CD8-positive, alpha-beta memory T cell (primary cell): Measurements from ENCODE around the gene FAM180B. TPM values are rescaled to one million over a fixed set of nuclear protein-coding genes. Genes with fewer than 3 reads are reported as not detected.
"Not testable (repeated sequence)": the region's sequence is repeated elsewhere in the genome, so short reads cannot be mapped to it uniquely, and the experiment has no call there.

ENCODE experiments used
- CTCF ChIA-PET: fragments of 350-600 bp; sonication (Branson Sonifier 250); formaldehyde crosslinking; loops from one replicate; lab custom pipeline; 2021; ENCODE audit warnings: antibody characterized with exemption; lab: Charles Lee
- POLR2A ChIA-PET: fragments of 350-600 bp; sonication (Branson Sonifier 250); formaldehyde crosslinking; loops from one replicate; lab custom pipeline; 2021; ENCODE audit warnings: antibody characterized with exemption; lab: Charles Lee
- DNase-seq, 5 donors: peaks; one replicate each; pipeline versions ENCODE4 v3.0.0 to v3.0.0-alpha.2; 2020 to 2022; ENCODE audit warnings: mixed read lengths in 1 of 5
- H3K27ac ChIP-seq: one replicate; pipeline ENCODE4 v1.7.0; 2013; ENCODE audit warnings: low read depth, mild to moderate bottlenecking, low read length, moderate library complexity
- H3K27me3 ChIP-seq: 2 replicates; pipeline ENCODE4 v1.7.0; 2013; ENCODE audit warnings: low read length, mild to moderate bottlenecking; ENCODE audit not compliant: insufficient read depth, poor library complexity, severe bottlenecking
- H3K36me3 ChIP-seq: 2 replicates; pipeline ENCODE4 v1.7.0; 2013; ENCODE audit warnings: mild to moderate bottlenecking, low read length, moderate library complexity; ENCODE audit not compliant: insufficient read depth
- H3K4me1 ChIP-seq: 2 replicates; pipeline ENCODE4 v1.7.0; 2013; ENCODE audit warnings: mild to moderate bottlenecking, low read length, moderate library complexity; ENCODE audit not compliant: insufficient read depth
- H3K4me3 ChIP-seq: 2 replicates; pipeline ENCODE4 v1.7.0; 2013; ENCODE audit warnings: mild to moderate bottlenecking, low read length
- H3K9me3 ChIP-seq: 2 replicates; pipeline ENCODE4 v1.7.0; 2013; ENCODE audit warnings: mild to moderate bottlenecking, low read length
- H3K27ac Mint-ChIP-seq, 8 donors: one replicate each; pipeline ENCODE4 v1.8.0; 2020 to 2021; ENCODE audit warnings: mixed read lengths in 8 of 8, mild to moderate bottlenecking in 6 of 8, inconsistent platforms in 3 of 8, moderate library complexity in 3 of 8
- H3K27me3 Mint-ChIP-seq, 2 donors: one replicate each; pipeline ENCODE4 v1.8.0; 2020 to 2021; ENCODE audit warnings: mixed read lengths in 2 of 2, mild to moderate bottlenecking in 1 of 2, moderate library complexity in 1 of 2
- H3K36me3 Mint-ChIP-seq, 3 donors: one replicate each; pipeline ENCODE4 v1.8.0; 2020 to 2021; ENCODE audit warnings: mixed read lengths in 3 of 3, inconsistent platforms in 1 of 3, mild to moderate bottlenecking in 1 of 3
- H3K4me1 Mint-ChIP-seq, 3 donors: one replicate each; pipeline ENCODE4 v1.8.0; 2020 to 2021; ENCODE audit warnings: mixed read lengths in 3 of 3, inconsistent platforms in 1 of 3, mild to moderate bottlenecking in 1 of 3
- H3K4me3 Mint-ChIP-seq, 7 donors: one replicate each; pipeline ENCODE4 v1.8.0; 2020 to 2021; ENCODE audit warnings: mixed read lengths in 7 of 7, mild to moderate bottlenecking in 6 of 7, moderate library complexity in 4 of 7, inconsistent platforms in 2 of 7
- H3K9me3 Mint-ChIP-seq, 5 donors: one replicate each; pipeline ENCODE4 v1.8.0; 2020 to 2022; ENCODE audit warnings: mixed read lengths in 5 of 5, mild to moderate bottlenecking in 3 of 5, moderate library complexity in 2 of 5, inconsistent platforms in 1 of 5
- polyA plus RNA-seq: library from polyadenylated mRNA; unstranded; fragments of 300-500 nt; fragmentation: Illumina TruSeq; gene quantifications from one replicate; pipeline ENCODE4 v1.2.3, GENCODE V29; 2021
- total RNA-seq, 2 experiments: library from RNA; stranded (reverse); gene quantifications; one replicate each; pipeline ENCODE4 v1.2.3, GENCODE V29; 2021

Gene FAM180B
- total and polyA plus RNA-seq, 3 experiments from 2014 or later = 0.20 TPM; not detected in 2

- H3K4me3 ChIP-seq = no peak overlapping the region
- no peak overlapping the region for H3K27ac ChIP-seq
- H3K9me3 Mint-ChIP-seq = no peaks in the 10 kb centered on the region
- H3K27me3 Mint-ChIP-seq = no peaks in the 10 kb centered on the region
- H3K36me3 ChIP-seq = no peaks in the 10 kb centered on the region
- peak overlapping the region in 1 of 8 donors; percentile 51 for H3K27ac Mint-ChIP-seq
- ChIA-PET POLR2A (no interaction called here), CTCF (no interaction called here)
- H3K4me3 Mint-ChIP-seq = peak overlapping the region in 1 of 7 donors; percentile 40
- H3K27me3 ChIP-seq = no peaks in the 10 kb centered on the region
- peaks cover 0 to 2% (median 1%) of the 10 kb centered on the region in 3 donors for H3K36me3 Mint-ChIP-seq
- H3K9me3 ChIP-seq = no peaks in the 10 kb centered on the region
- H3K4me1 ChIP-seq = no peaks in the 10 kb centered on the region
- peaks cover 6 to 13% (median 10%) of the 10 kb centered on the region in 3 donors for H3K4me1 Mint-ChIP-seq
- DNase-seq = no peak
Observed at GRCh38 chr11:47560426-47560825, 26.1 kb upstream of the FAM180B start.

- not testable (repeated sequence) for H3K27me3 ChIP-seq, H3K4me3 ChIP-seq, H3K9me3 Mint-ChIP-seq, H3K27ac ChIP-seq, H3K36me3 ChIP-seq, H3K27me3 Mint-ChIP-seq, H3K36me3 Mint-ChIP-seq, H3K9me3 ChIP-seq, DNase-seq, H3K4me3 Mint-ChIP-seq, H3K4me1 ChIP-seq
- H3K27ac Mint-ChIP-seq = peak overlapping the region in 1 of 8 donors; percentile 36
- CTCF ChIA-PET = interaction anchor here (0.6 to 1.3 kb wide), 2 partner anchors 9 to 10 kb away, joined by 3 read pairs; no protein-coding TSS in a partner anchor
- H3K4me1 Mint-ChIP-seq = peaks cover 14 to 28% (median 22%) of the 10 kb centered on the region in 3 donors
- POLR2A ChIA-PET = interaction anchor here (0.6 kb wide), 1 partner anchor 1267 kb away, joined by 4 read pairs; no protein-coding TSS in a partner anchor
Observed at GRCh38 chr11:47562393-47562792, 24.1 kb upstream of the FAM180B start.

- not testable (repeated sequence) for H3K4me3 ChIP-seq, DNase-seq, H3K36me3 ChIP-seq, H3K27ac ChIP-seq, H3K27me3 Mint-ChIP-seq, H3K9me3 Mint-ChIP-seq, H3K4me1 ChIP-seq, H3K27me3 ChIP-seq, H3K36me3 Mint-ChIP-seq, H3K9me3 ChIP-seq
- ChIA-PET CTCF (interaction anchor here (1.1 to 3.3 kb wide), 5 partner anchors 8 to 15 kb away, joined by 3 to 18 read pairs (median 4); partner anchors contain the start of genes CELF1, KBTBD4 and NDUFS3), POLR2A (interaction anchor here (0.5 to 2.1 kb wide), 3 partner anchors 11 to 1158 kb away, joined by 3 to 10 read pairs (median 4); partner anchors contain the start of gene CELF1)
- H3K4me3 Mint-ChIP-seq = peak overlapping the region; percentile 60 to 91 (median 82)
- peak overlapping the region in 5 of 8 donors; percentile 39 to 81 (median 51) for H3K27ac Mint-ChIP-seq
- peaks cover 14 to 28% (median 22%) of the 10 kb centered on the region in 3 donors for H3K4me1 Mint-ChIP-seq
Observed at GRCh38 chr11:47564366-47564765, 22.1 kb upstream of the FAM180B start.

GRCh38 chr11:47564933-47565339 is 21.5 kb upstream of the FAM180B start:
- Histone ChIP-seq H3K27ac (peak overlapping the region; percentile 72), H3K27me3 (no peaks in the 10 kb centered on the region), H3K36me3 (no peaks in the 10 kb centered on the region), H3K4me3 (peak overlapping the region; percentile 80), H3K9me3 (no peaks in the 10 kb centered on the region), H3K4me1 (peaks cover 6% of the 10 kb centered on the region)
- peak overlapping the region; percentile 80 to 91 (median 82) for H3K4me3 Mint-ChIP-seq
- ChIA-PET CTCF (interaction anchor here (1.1 to 3.3 kb wide), 5 partner anchors 8 to 14 kb away, joined by 3 to 18 read pairs (median 4); partner anchors contain the start of genes CELF1, KBTBD4 and NDUFS3), POLR2A (interaction anchor here (0.5 to 2.1 kb wide), 5 partner anchors 11 to 627 kb away, joined by 3 to 19 read pairs (median 10); partner anchors contain the start of genes CELF1, KBTBD4 and NDUFS3)
- H3K36me3 Mint-ChIP-seq = peaks cover 0 to 7% (median 2%) of the 10 kb centered on the region in 3 donors
- H3K4me1 Mint-ChIP-seq = peaks cover 14 to 32% (median 22%) of the 10 kb centered on the region in 3 donors
- peak overlapping the region; percentile 56 to 93 (median 86) for H3K27ac Mint-ChIP-seq
- no peaks in the 10 kb centered on the region for H3K9me3 Mint-ChIP-seq
- H3K27me3 Mint-ChIP-seq = no peaks in the 10 kb centered on the region
- no peak for DNase-seq

GRCh38 chr11:47565340-47566148 is 20.9 kb upstream of the FAM180B start, which contains the start of gene PTPMT1:
Gene PTPMT1 (plus strand): TSS chr11:47565599. CDS start chr11:47565623, 24 bp downstream.
- H3K4me1 ChIP-seq = peaks cover 6% of the 10 kb centered on the region
- Mint-ChIP-seq H3K27ac (peak within 1 kb of the TSS; percentile 72 to 93 (median 86)), H3K27me3 (no peaks in the 10 kb centered on the region), H3K9me3 (no peaks in the 10 kb centered on the region), H3K4me3 (peak within 1 kb of the TSS; percentile 81 to 91 (median 82)), H3K4me1 (peaks cover 14 to 32% (median 22%) of the 10 kb centered on the region in 3 donors), H3K36me3 (peaks cover 0 to 12% (median 2%) of the 10 kb centered on the region in 3 donors)
- peaks cover 2% of the 10 kb centered on the region for H3K36me3 ChIP-seq
- peak; percentile 47 to 75 (median 57) for DNase-seq
- H3K9me3 ChIP-seq = no peaks in the 10 kb centered on the region
- no peaks in the 10 kb centered on the region for H3K27me3 ChIP-seq
- ChIA-PET CTCF (interaction anchor here (1.1 to 3.3 kb wide), 3 partner anchors 10 to 14 kb away, joined by 4 to 18 read pairs (median 9); partner anchors contain the start of gene CELF1), POLR2A (interaction anchor here (0.5 to 2.1 kb wide), 7 partner anchors 11 to 626 kb away, joined by 3 to 19 read pairs (median 4); partner anchors contain the start of genes CELF1, KBTBD4 and NDUFS3)
- peak within 1 kb of the TSS; percentile 80 for H3K4me3 ChIP-seq
- H3K27ac ChIP-seq = peak within 1 kb of the TSS; percentile 72

- Mint-ChIP-seq H3K36me3 (peaks cover 0 to 19% (median 2%) of the 10 kb centered on the region in 3 donors), H3K27ac (peak overlapping the region; percentile 69 to 88 (median 80)), H3K4me3 (peak overlapping the region; percentile 81 to 89 (median 82)), H3K9me3 (no peaks in the 10 kb centered on the region), H3K27me3 (no peaks in the 10 kb centered on the region), H3K4me1 (peaks cover 15 to 33% (median 25%) of the 10 kb centered on the region in 3 donors)
- Histone ChIP-seq H3K27ac (peak overlapping the region; percentile 72), H3K4me1 (peaks cover 6% of the 10 kb centered on the region), H3K36me3 (peaks cover 9% of the 10 kb centered on the region), H3K9me3 (no peaks in the 10 kb centered on the region), H3K27me3 (no peaks in the 10 kb centered on the region), H3K4me3 (peak overlapping the region; percentile 80)
- CTCF ChIA-PET = interaction anchor here (1.4 to 3.3 kb wide), 3 partner anchors 11 to 15 kb away, joined by 3 to 18 read pairs (median 9); partner anchors contain the start of gene CELF1
- DNase-seq = no peak
- POLR2A ChIA-PET = interaction anchor here (0.7 to 2.1 kb wide), 5 partner anchors 10 to 56 kb away, joined by 3 to 19 read pairs (median 4); partner anchors contain the start of genes KBTBD4 and NDUFS3
Observed at GRCh38 chr11:47566149-47566698, 20.3 kb upstream of the FAM180B start.

- Histone ChIP-seq H3K27ac (no peak overlapping the region), H3K4me1 (peaks cover 6% of the 10 kb centered on the region), H3K27me3 (no peaks in the 10 kb centered on the region), H3K9me3 (no peaks in the 10 kb centered on the region), H3K4me3 (no peak overlapping the region), H3K36me3 (peaks cover 26% of the 10 kb centered on the region)
- H3K9me3 Mint-ChIP-seq = no peaks in the 10 kb centered on the region
- peak overlapping the region in 2 of 8 donors; percentile 6 to 32 for H3K27ac Mint-ChIP-seq
- DNase-seq = no peak
- no peaks in the 10 kb centered on the region for H3K27me3 Mint-ChIP-seq
- ChIA-PET POLR2A (interaction anchor here (0.7 kb wide), 1 partner anchor 90 kb away, joined by 8 read pairs; no protein-coding TSS in a partner anchor), CTCF (interaction anchor here (1.4 kb wide), 2 partner anchors 10 to 14 kb away, joined by 4 read pairs; partner anchors contain the start of genes KBTBD4 and NDUFS3)
- no peak overlapping the region for H3K4me3 Mint-ChIP-seq
- H3K36me3 Mint-ChIP-seq = peaks cover 0 to 52% (median 4%) of the 10 kb centered on the region in 3 donors
- H3K4me1 Mint-ChIP-seq = peaks cover 18 to 39% (median 30%) of the 10 kb centered on the region in 3 donors
Observed at GRCh38 chr11:47569646-47570045, 16.8 kb upstream of the FAM180B start.
